Right ventricle myocardium inferior (tissue), 1 donor: Measurements from ENCODE around the gene LRP8. TPM values are rescaled to one million over a fixed set of nuclear protein-coding genes. Genes with fewer than 3 reads are reported as not detected.

Experiments used
- ATAC-seq: fragments of 200-7000 bp; cut with Tn5 transposase; one replicate; pipeline ENCODE4 v1.9.1; 2020; ENCODE audit warnings: mild to moderate bottlenecking, moderate library complexity
- DNase-seq: peaks from one replicate; pipeline ENCODE4 v3.0.0; 2021; ENCODE audit errors: missing footprints
- intact Hi-C: fragments of 100-400 bp; cut with DNase I; formaldehyde crosslinking; loops from one replicate; pipeline ENCODE4 v1.11.0; 2022
- total RNA-seq: library from RNA; stranded (reverse); fragmentation: NEBNext Ultra II Directional; extraction: Animal tissue kit (Norgen Biotek cat#: 25700); gene quantifications from one replicate; pipeline ENCODE4 v1.2.1, GENCODE V29; 2021
- donor health status: DM: no; HTN: yes; CAD: no; lungs with severe emphysema.

Gene LRP8
- total RNA-seq, 1 donor from 2014 or later, result 1.2 TPM

- intact Hi-C loops, result no loop called here
- ATAC-seq, result no peak
- no peak for DNase-seq
Observed at GRCh38 chr1:53279296-53280200, 48.3 kb downstream of the LRP8 start.

- DNase-seq, result no peak
- intact Hi-C loops, result loop anchor here (1.0 kb wide), 1 partner anchor 115 kb away; no protein-coding TSS in a partner anchor
- ATAC-seq, result no peak
Observed at GRCh38 chr1:53278298-53278725, 49.6 kb downstream of the LRP8 start.

- ATAC-seq (no peak), DNase-seq (no peak)
- intact Hi-C loops, result no loop called here
Observed at GRCh38 chr1:53277326-53277725, 50.5 kb downstream of the LRP8 start.

- ATAC-seq, result no peak
- DNase-seq, result no peak
- intact Hi-C loops, result no loop called here
Observed at GRCh38 chr1:53276902-53277281, 51.0 kb downstream of the LRP8 start.

GRCh38 chr1:53276153-53276901, 51.5 kb downstream of the LRP8 start:
- ATAC-seq (no peak), DNase-seq (no peak)
- intact Hi-C loops, result no loop called here

GRCh38 chr1:53275566-53275965, 52.3 kb downstream of the LRP8 start:
- DNase-seq (no peak), ATAC-seq (no peak)
- intact Hi-C loops, result no loop called here

- DNase-seq, result no peak
- intact Hi-C loops, result no loop called here
- ATAC-seq, result no peak
Observed at GRCh38 chr1:53274541-53275185, 53.2 kb downstream of the LRP8 start.

GRCh38 chr1:53274026-53274425, 53.8 kb downstream of the LRP8 start:
- ATAC-seq, result no peak
- intact Hi-C loops, result no loop called here
- no peak for DNase-seq

GRCh38 chr1:53273526-53273925, 54.3 kb downstream of the LRP8 start:
- intact Hi-C loops, result no loop called here
- ATAC-seq (no peak), DNase-seq (no peak)

GRCh38 chr1:53272349-53272748, 55.5 kb downstream of the LRP8 start:
- intact Hi-C loops, result no loop called here
- ATAC-seq (no peak), DNase-seq (no peak)

GRCh38 chr1:53271446-53272090, 56.3 kb downstream of the LRP8 start:
- ATAC-seq (no peak), DNase-seq (no peak)
- intact Hi-C loops, result no loop called here

GRCh38 chr1:53270873-53271272, 57.0 kb downstream of the LRP8 start:
- DNase-seq (no peak), ATAC-seq (no peak)
- intact Hi-C loops, result no loop called here

GRCh38 chr1:53270107-53270506, 57.8 kb downstream of the LRP8 start:
- DNase-seq (no peak), ATAC-seq (no peak)
- intact Hi-C loops, result no loop called here

- no peak for DNase-seq
- intact Hi-C loops, result no loop called here
- no peak for ATAC-seq
Observed at GRCh38 chr1:53267761-53268160, 60.1 kb downstream of the LRP8 start.

GRCh38 chr1:53266038-53266437, 61.8 kb downstream of the LRP8 start:
- no peak for ATAC-seq
- intact Hi-C loops, result no loop called here

GRCh38 chr1:53265581-53265980, 62.3 kb downstream of the LRP8 start:
- intact Hi-C loops, result no loop called here
- DNase-seq (no peak), ATAC-seq (no peak)

More at GRCh38 chr1:53266038-53266437, 61.8 kb downstream of the LRP8 start:
- DNase-seq, result no peak

- intact Hi-C loops, result no loop called here
- no peak for DNase-seq
- no peak for ATAC-seq
Observed at GRCh38 chr1:53264048-53264447, 63.8 kb downstream of the LRP8 start.

- intact Hi-C loops, result no loop called here
- ATAC-seq (no peak), DNase-seq (no peak)
Observed at GRCh38 chr1:53262000-53262399, 65.9 kb downstream of the LRP8 start.

- ATAC-seq (no peak), DNase-seq (no peak)
- intact Hi-C loops, result no loop called here
Observed at GRCh38 chr1:53260631-53261247, 67.1 kb downstream of the LRP8 start.
